ENCODE data around the gene PHEX. TPM values are rescaled to one million over a fixed set of nuclear protein-coding genes. Genes with fewer than 3 reads are reported as not detected.

Gene PHEX
- total and polyA plus RNA-seq, 8 donors = 0.04 to 0.09 (median 0.07) TPM; not detected in 3

- TF ChIP-seq, protein P1, sequence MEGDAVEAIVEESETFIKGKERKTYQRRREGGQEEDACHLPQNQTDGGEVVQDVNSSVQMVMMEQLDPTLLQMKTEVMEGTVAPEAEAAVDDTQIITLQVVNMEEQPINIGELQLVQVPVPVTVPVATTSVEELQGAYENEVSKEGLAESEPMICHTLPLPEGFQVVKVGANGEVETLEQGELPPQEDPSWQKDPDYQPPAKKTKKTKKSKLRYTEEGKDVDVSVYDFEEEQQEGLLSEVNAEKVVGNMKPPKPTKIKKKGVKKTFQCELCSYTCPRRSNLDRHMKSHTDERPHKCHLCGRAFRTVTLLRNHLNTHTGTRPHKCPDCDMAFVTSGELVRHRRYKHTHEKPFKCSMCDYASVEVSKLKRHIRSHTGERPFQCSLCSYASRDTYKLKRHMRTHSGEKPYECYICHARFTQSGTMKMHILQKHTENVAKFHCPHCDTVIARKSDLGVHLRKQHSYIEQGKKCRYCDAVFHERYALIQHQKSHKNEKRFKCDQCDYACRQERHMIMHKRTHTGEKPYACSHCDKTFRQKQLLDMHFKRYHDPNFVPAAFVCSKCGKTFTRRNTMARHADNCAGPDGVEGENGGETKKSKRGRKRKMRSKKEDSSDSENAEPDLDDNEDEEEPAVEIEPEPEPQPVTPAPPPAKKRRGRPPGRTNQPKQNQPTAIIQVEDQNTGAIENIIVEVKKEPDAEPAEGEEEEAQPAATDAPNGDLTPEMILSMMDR (IDR thresholded peaks at IDR 0.05) = no peak
- no peak for FAIRE-seq
- 26 to 34% methylated on average over 1 of the region's 1 CpG for WGBS, 2 donors
- Histone ChIP-seq H3K27me3 (peaks cover 0 to 3% (median 0%) of the 10 kb centered on the region in 4 donors), H3K36me3 (no peaks in the 10 kb centered on the region), H3K27ac (no peak overlapping the region), H3K9me3 (no peaks in the 10 kb centered on the region), H3K4me3 (no peak overlapping the region), H3K4me1 (no peaks in the 10 kb centered on the region)
- ATAC-seq = no peak
- DNase-seq = no peak
- intact Hi-C loops (cut with DNase I) = no loop called here
Measured at GRCh38 chrX:22247169-22247568, 215.0 kb downstream of the PHEX start.

DNA sequence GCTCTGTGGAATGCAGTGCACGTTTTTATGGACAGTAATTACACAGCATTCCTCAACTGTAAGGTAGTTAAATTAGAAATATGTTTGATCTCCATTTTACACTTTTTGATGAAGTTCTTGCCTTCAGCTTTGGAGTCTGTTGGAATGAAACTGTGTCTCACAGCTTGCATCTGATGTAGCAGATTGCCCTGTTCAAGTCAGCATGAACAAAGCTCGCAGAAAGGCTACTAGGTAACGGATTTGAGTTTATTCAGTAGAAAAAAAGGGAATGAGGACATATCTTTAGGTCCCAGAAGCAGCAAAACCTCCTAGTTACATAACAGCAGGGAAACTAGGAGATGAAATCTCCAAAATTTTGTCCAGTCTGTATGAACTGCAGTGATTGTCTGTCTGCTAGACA, 216.3 kb downstream of the PHEX start:
- H3K9me3 ChIP-seq = no peaks in the 10 kb centered on the region
- no peak overlapping the region for H3K4me3 ChIP-seq
- H3K27ac ChIP-seq = no peak overlapping the region
- TF ChIP-seq, protein P1 (IDR thresholded peaks at IDR 0.05) = no peak
- H3K4me1 ChIP-seq = no peaks in the 10 kb centered on the region
- peaks cover 0 to 3% (median 0%) of the 10 kb centered on the region in 4 donors for H3K27me3 ChIP-seq
- intact Hi-C loops (cut with DNase I) = no loop called here
- 32 to 47% methylated on average over 3 of the region's 3 CpGs for WGBS, 2 donors
- no peaks in the 10 kb centered on the region for H3K36me3 ChIP-seq
- no peak for DNase-seq
- FAIRE-seq = no peak
- no peak for ATAC-seq

- FAIRE-seq (no peak), DNase-seq (no peak), ATAC-seq (no peak)
- intact Hi-C loops (cut with DNase I) = no loop called here
- H3K9me3 ChIP-seq = no peaks in the 10 kb centered on the region
- TF ChIP-seq, protein P1 (IDR thresholded peaks at IDR 0.05) = no peak
- no peaks in the 10 kb centered on the region for H3K4me1 ChIP-seq
- WGBS, 2 donors = 29 to 33% methylated on average over 2 of the region's 2 CpGs
- H3K27me3 ChIP-seq = peaks cover 0 to 3% (median 0%) of the 10 kb centered on the region in 4 donors
- H3K27ac ChIP-seq = no peak overlapping the region
- H3K36me3 ChIP-seq = no peaks in the 10 kb centered on the region
- H3K4me3 ChIP-seq = no peak overlapping the region
Measured at GRCh38 chrX:22249371-22249770, 217.2 kb downstream of the PHEX start.

- Histone ChIP-seq H3K4me1 (no peaks in the 10 kb centered on the region), H3K9me3 (no peaks in the 10 kb centered on the region), H3K27me3 (no peaks in the 10 kb centered on the region), H3K36me3 (no peaks in the 10 kb centered on the region), H3K4me3 (no peak overlapping the region), H3K27ac (no peak overlapping the region)
- DNase-seq = no peak
- 55 to 57% methylated on average over 6 of the region's 6 CpGs for WGBS, 2 donors
- ATAC-seq = no peak
- no peak for FAIRE-seq
- TF ChIP-seq, protein P1 (IDR thresholded peaks at IDR 0.05) = no peak
- intact Hi-C loops (cut with DNase I) = no loop called here
Measured at GRCh38 chrX:22268706-22269105, 236.6 kb downstream of the PHEX start.

GRCh38 chrX:22272613-22273012, 240.5 kb downstream of the PHEX start, which contains the start of gene CBLL2:
TSS of gene CBLL2 (plus strand) at chrX:22272913. CDS start at chrX:22272992, 79 bp downstream.
- H3K36me3 ChIP-seq = no peaks in the 10 kb centered on the region
- ATAC-seq = no peak
- WGBS, 2 donors = 69 to 75% methylated on average over 13 of the region's 13 CpGs
- FAIRE-seq = no peak
- TF ChIP-seq, protein P1 (IDR thresholded peaks at IDR 0.05) = no peak
- no peaks in the 10 kb centered on the region for H3K4me1 ChIP-seq
- intact Hi-C loops (cut with DNase I) = no loop called here
- H3K27me3 ChIP-seq = peaks cover 0 to 9% (median 0%) of the 10 kb centered on the region in 4 donors
- H3K27ac ChIP-seq = no peak within 1 kb of the TSS
- no peaks in the 10 kb centered on the region for H3K9me3 ChIP-seq
- DNase-seq = no peak
- no peak within 1 kb of the TSS for H3K4me3 ChIP-seq
